SJCRH30 (cell line): Measurements from ENCODE around the gene ACTR8. TPM values are rescaled to one million over a fixed set of nuclear protein-coding genes. Genes with fewer than 3 reads are reported as not detected.

Experiments used
- DNase-seq, 2 experiments: peaks; one replicate each; pipeline ENCODE4 v3.0.0-alpha.2; 2015 to 2020
- H3K27ac ChIP-seq: fragments of 250-450 bp; sonication (Bioruptor Pico); 2 replicates; pipeline ENCODE4 v1.5.1; 2020; ENCODE audit warnings: mild to moderate bottlenecking, moderate library complexity
- H3K27me3 ChIP-seq: fragments of 250-450 bp; sonication (Bioruptor Pico); 2 replicates; pipeline ENCODE4 v1.5.1; 2020; ENCODE audit warnings: mild to moderate bottlenecking, moderate library complexity
- H3K36me3 ChIP-seq: fragments of 250-450 bp; sonication (Bioruptor Pico); 2 replicates; pipeline ENCODE4 v1.5.1; 2020; ENCODE audit warnings: mild to moderate bottlenecking, moderate library complexity
- H3K4me1 ChIP-seq: fragments of 250-450 bp; sonication (Bioruptor Pico); 2 replicates; pipeline ENCODE4 v1.5.1; 2020; ENCODE audit warnings: mild to moderate bottlenecking, moderate library complexity
- H3K4me3 ChIP-seq: fragments of 250-450 bp; sonication (Bioruptor Pico); 2 replicates; pipeline ENCODE4 v1.5.1; 2020; ENCODE audit warnings: mild to moderate bottlenecking, moderate library complexity
- H3K9me3 ChIP-seq: fragments of 250-450 bp; sonication (Bioruptor Pico); replicated peaks from 2 replicates; pipeline ENCODE4 v1.5.1; 2020; ENCODE audit warnings: mild to moderate bottlenecking, moderate library complexity
- total RNA-seq: library from RNA; depleted of rRNA; stranded (reverse); fragments of >200 nt; shearing (Covaris generic); gene quantifications from 2 replicates; pipeline ENCODE4 v1.2.3, GENCODE V29; 2014

Gene ACTR8
- total RNA-seq, 1 experiment from 2014 or later: 20.3 TPM

DNA sequence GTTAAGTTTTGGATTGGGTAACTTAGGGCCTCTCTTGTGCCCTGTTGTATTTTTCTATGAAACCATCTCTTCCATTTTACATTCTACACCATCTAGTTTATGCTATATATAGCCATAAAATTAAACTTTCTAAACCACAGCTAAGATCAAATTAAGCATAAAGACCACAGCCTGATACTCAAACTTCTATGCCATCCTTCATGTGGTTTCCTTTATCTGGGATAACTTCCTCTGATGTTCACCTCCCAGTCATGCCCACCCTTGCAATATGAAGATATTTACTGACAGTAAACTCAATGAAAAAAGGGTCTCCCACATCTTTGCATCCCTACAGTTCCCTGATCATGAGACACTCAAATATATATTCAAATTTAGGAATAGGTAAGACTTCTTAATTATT, 5.5 kb upstream of the ACTR8 start:
- Histone ChIP-seq H3K4me3 (no peak overlapping the region), H3K36me3 (peaks cover 9% of the 10 kb centered on the region), H3K4me1 (peaks cover 6% of the 10 kb centered on the region), H3K27me3 (no peaks in the 10 kb centered on the region), H3K27ac (no peak overlapping the region), H3K9me3 (no peaks in the 10 kb centered on the region)
- no peak for DNase-seq

DNA sequence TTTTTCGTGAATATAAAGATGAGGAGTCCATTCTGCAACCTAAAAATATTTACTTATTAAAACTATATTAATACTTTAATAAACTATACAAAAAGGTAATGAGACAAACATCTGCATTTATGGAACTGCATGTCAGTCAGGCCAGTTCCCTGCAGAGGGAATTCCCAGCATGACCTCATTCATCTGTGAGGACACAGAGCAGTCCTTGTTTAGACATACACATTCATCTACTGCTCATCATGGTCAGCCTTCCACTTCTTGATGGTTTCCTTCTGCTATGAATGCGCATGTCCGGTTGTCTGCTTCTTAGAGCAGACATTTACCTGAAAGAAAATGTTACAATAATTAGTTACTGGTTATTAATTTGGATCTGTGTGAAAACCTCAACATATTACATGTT, 3.3 kb upstream of the ACTR8 start:
- H3K27ac ChIP-seq: no peak overlapping the region
- DNase-seq: no peak

DNA sequence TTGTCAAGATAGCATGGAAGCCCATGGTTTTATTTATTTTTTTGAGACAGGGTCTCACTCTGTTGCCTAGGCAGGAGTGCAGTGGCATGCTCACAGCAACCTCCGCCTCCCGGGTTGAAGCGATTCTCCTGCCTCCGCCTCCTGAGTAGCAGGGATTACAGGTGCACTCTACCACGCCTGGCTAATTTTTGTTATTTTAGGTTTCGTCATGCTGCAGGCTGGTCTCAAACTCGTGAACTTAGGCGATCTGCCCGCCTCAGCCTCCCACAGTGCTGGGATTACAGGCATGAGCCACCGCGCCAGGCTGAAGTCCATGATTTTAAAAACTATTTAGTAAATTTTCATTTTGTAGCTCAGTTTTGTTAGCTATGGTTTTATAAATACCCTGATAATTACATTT, 2.7 kb upstream of the ACTR8 start:
- peaks cover 9% of the 10 kb centered on the region for H3K36me3 ChIP-seq
- H3K4me3 ChIP-seq: no peak overlapping the region
- DNase-seq: no peak
- H3K4me1 ChIP-seq: no peaks in the 10 kb centered on the region
- H3K27me3 ChIP-seq: no peaks in the 10 kb centered on the region
- no peak overlapping the region for H3K27ac ChIP-seq
- no peaks in the 10 kb centered on the region for H3K9me3 ChIP-seq

More for the DNA sequence above, 3.3 kb upstream of the ACTR8 start:
- H3K4me3 ChIP-seq: no peak overlapping the region
- H3K9me3 ChIP-seq: no peaks in the 10 kb centered on the region
- peaks cover 9% of the 10 kb centered on the region for H3K36me3 ChIP-seq
- peaks cover under 1% of the 10 kb centered on the region; the same call in 1 of the 2 replicates for H3K4me1 ChIP-seq
- H3K27me3 ChIP-seq: no peaks in the 10 kb centered on the region

DNA sequence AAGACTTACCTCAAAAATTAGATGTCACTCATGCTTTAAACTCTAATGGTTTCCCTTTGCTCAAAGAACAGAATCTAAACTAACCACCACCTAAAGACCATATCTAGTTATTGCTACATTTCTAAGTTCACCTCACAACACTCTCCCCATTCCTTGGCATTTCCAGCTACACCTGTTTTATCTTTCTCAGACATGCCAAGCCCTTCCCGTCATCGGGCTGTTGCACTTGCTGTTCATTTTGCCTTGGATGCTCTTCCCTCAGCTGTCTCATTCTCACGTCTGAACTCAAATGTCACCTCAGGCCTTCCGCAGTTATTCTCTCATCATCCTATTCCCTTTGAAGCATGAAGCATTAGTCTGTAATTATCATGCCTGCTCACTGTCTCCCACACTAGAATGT, 1.1 kb upstream of the ACTR8 start:
- H3K27ac ChIP-seq: no peak overlapping the region
- H3K4me3 ChIP-seq: no peak overlapping the region
- no peaks in the 10 kb centered on the region for H3K9me3 ChIP-seq
- H3K27me3 ChIP-seq: no peaks in the 10 kb centered on the region
- no peaks in the 10 kb centered on the region for H3K4me1 ChIP-seq
- H3K36me3 ChIP-seq: peaks cover 24% of the 10 kb centered on the region
- DNase-seq: no peak

DNA sequence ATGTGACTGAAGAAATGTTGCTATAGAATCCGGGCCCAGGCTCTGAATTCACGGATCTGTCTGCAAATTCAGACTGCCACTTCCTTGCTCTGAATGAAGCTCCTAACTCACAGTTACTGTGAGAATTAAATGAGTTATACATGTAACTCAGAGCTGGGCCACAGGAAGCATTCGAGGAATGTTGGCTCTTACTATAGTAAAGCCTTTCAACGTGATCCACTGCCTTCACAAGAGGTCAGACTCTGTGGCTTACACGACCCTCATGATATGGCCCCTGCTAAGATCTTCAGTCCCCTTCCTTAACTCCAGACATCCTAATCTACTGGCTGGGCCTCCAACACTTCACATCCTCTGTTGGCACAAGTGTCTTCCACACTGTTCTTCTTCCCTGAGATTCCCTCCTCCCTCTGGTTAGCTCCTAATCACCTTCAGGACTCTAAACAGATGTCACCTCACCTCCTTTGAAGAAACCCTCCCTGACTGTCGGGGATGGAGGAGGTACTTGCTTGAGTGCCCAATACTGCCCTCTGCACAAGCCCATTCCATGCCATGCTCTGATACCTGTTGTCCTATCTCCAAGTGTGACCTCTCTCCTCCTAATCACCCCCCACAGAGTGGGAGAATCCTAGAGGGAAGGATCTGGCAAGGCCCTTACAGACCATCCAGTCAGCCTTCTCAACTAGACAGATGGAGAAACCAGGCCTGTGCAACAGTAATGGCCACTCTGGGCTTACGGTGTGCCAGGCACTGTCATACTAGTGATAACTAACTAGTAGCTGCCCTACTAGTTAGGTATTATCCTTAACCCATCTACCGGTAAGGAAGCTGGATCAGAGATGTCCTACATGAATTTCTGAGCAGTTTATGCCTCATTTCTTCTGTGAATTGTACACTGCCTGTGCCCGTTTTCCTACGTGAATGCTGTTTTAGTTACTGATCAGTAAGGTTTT, 1.3 kb downstream of the ACTR8 start:
- DNase-seq: no peak
- Histone ChIP-seq H3K9me3 (no peaks in the 10 kb centered on the region), H3K36me3 (peaks cover 33% of the 10 kb centered on the region), H3K4me3 (peak overlapping the region; percentile 98), H3K27ac (peak overlapping the region; percentile 83), H3K4me1 (no peaks in the 10 kb centered on the region), H3K27me3 (no peaks in the 10 kb centered on the region)

DNA sequence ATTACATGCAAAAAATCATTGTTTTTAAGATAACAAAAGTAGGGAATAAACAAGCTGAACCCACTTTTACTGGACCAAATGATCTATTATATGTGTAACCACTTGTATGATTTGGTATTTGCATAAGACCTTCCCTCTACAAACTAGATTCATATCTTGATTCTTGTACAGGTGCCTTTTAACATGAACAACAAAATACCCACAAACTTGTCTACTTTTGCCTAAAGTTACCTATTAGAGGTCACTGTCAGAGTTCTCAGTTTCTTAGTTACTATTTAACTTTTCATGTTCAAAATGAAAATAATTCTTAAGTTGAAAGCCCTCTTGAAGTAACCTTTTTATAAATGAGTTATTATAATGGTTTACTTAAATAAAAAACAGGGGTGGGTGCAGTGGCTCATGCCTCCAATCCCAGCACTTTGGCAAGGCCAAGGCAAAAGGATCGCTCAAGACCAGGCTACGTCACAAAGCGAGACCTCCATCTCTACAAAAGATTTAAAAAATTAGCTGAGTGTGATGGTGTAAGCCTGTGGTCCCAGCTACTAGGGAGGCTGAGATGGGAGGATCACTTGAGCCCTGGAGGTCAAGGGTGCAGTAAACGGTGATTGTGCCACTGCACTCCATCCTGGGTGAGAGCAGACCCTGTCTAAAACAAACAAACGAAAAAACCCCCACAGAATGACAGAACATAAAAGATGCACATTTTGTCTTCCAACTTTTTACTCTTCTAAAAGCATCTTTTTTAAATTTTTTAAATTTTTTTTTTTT, 16.0 kb downstream of the ACTR8 start:
- Histone ChIP-seq H3K36me3 (peaks cover 16% of the 10 kb centered on the region), H3K27me3 (no peaks in the 10 kb centered on the region), H3K4me3 (no peak overlapping the region), H3K27ac (no peak overlapping the region), H3K4me1 (no peaks in the 10 kb centered on the region), H3K9me3 (no peaks in the 10 kb centered on the region)
- DNase-seq: no peak

DNA sequence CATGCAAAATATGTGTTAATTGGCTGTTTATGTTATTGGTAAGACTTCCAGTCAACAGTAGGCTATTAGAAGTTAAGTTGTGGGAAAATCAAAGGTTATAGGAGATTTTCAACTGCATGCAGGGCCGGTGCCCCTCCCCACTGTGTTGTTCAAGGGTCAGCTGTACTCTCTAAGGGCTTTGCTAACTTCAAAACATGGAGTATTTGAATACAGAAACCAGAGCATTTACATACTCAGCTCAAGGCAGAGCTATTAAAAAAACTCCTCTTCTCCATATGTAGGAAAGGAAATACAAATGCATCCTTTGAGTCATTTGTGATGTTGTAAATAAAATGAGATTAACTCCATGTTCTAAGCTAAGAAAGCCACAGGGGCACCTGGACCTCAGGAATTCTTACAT, 18.8 kb downstream of the ACTR8 start:
- Histone ChIP-seq H3K36me3 (peaks cover 16% of the 10 kb centered on the region), H3K4me3 (no peak overlapping the region), H3K4me1 (no peaks in the 10 kb centered on the region), H3K27ac (no peak overlapping the region), H3K27me3 (no peaks in the 10 kb centered on the region), H3K9me3 (no peaks in the 10 kb centered on the region)
- DNase-seq: no peak

DNA sequence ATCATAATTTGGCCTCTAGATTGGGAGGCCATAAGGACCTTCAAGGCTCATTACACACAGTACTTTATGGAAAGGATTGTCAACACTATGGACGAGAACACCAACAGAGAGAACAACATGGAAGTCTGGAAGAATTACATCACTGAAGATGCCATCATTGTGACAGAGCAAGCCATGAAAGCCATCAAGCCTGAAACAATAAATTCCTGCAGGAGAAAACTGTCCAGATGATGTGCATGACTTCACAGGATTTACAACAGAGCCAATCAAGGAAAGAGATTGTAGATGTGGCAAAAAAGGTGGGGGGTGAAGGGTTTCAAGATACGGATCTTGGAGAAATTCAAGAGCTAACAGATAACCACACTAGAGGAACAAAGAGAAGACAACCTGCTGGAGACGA, 19.7 kb downstream of the ACTR8 start:
- Histone ChIP-seq H3K4me1 (no peaks in the 10 kb centered on the region), H3K27me3 (no peaks in the 10 kb centered on the region), H3K4me3 (no peak overlapping the region), H3K27ac (no peak overlapping the region), H3K36me3 (peaks cover 11% of the 10 kb centered on the region), H3K9me3 (no peaks in the 10 kb centered on the region)
- no peak for DNase-seq

DNA sequence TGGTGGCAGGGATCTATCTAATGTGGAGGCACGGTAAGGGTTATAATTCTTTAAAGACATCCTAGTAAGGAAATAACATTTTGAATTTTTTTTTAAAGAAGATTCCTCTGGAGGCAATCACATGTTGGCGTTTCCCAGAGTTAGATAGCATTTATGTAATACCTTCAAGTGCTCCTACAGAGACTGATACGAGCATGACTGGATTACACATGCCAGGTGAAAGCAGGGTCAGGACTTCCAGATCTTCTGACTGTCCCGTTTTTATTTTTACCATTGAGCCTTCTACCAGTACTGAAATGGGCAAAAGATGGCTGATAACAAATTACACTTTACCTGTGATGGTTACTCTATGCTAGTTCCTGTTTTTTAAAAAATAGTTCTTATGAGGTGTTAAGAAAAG, 21.8 kb downstream of the ACTR8 start:
- H3K27ac ChIP-seq: no peak overlapping the region
- no peak for DNase-seq
- H3K4me3 ChIP-seq: no peak overlapping the region
- no peaks in the 10 kb centered on the region for H3K9me3 ChIP-seq
- H3K27me3 ChIP-seq: no peaks in the 10 kb centered on the region
- no peaks in the 10 kb centered on the region for H3K4me1 ChIP-seq
- 0 out of 2 replicates have a peak, but pooled peaks cover 1% of the 10 kb centered on the region for H3K36me3 ChIP-seq

DNA sequence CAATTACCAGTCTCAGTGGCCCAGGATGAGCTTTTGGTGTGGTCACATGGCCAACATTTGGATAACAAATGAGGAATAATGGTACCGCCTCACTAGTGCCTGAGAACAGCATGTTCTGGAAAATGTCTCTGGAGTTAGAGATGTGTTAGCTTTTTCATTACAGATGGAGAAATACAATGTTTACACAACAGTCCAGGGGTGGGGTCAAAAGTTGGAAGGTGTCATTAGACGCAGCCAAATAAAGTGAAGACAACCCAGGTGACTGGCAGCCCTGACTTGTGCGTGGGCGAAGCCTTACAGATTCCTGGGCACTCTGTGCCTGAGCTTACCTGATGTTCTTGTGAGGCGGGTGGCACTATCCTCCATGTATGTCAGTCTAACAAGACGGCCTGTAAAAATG, 22.8 kb downstream of the ACTR8 start:
- H3K27ac ChIP-seq: no peak overlapping the region
- no peak for DNase-seq
- H3K4me1 ChIP-seq: no peaks in the 10 kb centered on the region
- no peaks in the 10 kb centered on the region for H3K9me3 ChIP-seq
- no peaks in the 10 kb centered on the region for H3K27me3 ChIP-seq
- H3K4me3 ChIP-seq: no peak overlapping the region
- no peaks in the 10 kb centered on the region for H3K36me3 ChIP-seq

DNA sequence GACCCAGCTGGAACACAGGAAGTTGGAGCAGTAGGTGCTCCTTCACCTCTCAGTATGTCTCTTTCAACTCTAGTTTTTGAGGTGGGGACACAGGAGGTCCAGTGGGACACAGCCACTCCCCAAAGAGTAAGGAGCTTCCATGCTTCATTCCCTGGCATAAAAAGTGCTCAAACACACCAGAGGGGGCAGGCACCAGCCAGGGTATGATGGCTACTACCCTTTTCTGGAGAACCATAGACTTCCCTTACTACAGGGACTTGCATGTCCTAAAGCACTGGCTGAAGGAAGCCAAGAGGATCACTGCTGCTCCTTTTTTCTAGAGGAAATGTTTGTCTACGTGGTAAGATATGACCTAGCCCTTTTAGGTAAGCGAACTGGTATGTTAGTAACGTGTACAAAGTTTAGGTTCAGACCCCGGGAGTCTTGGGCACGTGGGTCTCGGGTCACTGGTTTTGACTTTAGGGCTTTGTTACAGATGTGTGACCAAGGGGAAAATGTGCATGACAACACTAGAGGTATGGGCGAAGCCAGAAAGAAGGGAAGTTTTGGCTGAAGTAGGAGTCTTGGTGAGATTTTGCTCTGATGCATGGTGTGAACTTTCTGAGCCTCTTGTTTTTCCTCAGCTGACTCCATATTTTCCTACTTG, 23.7 kb downstream of the ACTR8 start:
- DNase-seq: no peak
- no peaks in the 10 kb centered on the region for H3K9me3 ChIP-seq

DNA sequence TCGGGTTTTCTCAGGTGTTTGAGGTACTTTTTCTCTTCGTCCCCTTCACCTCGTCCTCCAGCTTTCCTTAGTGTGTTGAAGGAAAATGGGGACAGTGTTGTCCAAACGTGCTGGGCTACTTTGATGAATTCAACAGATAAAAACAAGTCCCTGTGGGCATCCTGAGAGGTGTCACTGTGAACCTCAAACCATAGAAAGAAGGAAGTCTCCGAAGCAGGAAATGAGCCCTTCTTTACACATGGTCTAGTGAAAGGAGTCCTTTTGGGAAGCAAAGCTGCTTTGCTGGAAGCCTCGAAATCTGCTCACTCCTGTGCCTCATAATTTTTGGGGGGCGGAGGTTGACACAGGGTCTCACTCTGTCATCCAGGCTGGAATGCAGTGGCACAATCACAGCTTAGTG, 25.0 kb downstream of the ACTR8 start:
- no peak overlapping the region for H3K27ac ChIP-seq
- H3K36me3 ChIP-seq: no peaks in the 10 kb centered on the region
- no peak overlapping the region for H3K4me3 ChIP-seq
- H3K27me3 ChIP-seq: no peaks in the 10 kb centered on the region
- H3K4me1 ChIP-seq: no peaks in the 10 kb centered on the region
- no peak for DNase-seq
- no peaks in the 10 kb centered on the region for H3K9me3 ChIP-seq

More for the DNA sequence above, 23.7 kb downstream of the ACTR8 start:
- H3K4me3 ChIP-seq: no peak overlapping the region
- H3K4me1 ChIP-seq: no peaks in the 10 kb centered on the region
- no peak overlapping the region for H3K27ac ChIP-seq
- no peaks in the 10 kb centered on the region for H3K27me3 ChIP-seq
- H3K36me3 ChIP-seq: no peaks in the 10 kb centered on the region

DNA sequence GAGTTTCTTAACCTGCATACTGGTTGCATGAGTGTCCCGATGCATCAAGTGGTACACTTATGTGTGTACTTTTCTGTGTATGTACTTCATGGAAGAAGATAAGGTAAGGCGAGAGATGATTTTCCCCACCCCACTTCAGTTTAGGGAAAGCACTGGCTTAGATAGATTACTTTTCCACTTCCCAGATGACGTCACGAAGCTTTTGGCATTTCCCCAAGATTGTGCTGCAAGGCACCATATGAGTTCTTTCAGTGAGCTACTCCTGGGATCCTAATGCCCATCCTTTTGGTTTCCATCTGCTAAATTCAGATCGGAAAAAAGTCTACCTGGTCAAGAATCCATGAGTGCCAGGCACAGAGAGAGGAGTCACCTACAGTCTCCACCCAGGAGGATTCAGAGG, 31.1 kb downstream of the ACTR8 start:
- Histone ChIP-seq H3K4me1 (no peaks in the 10 kb centered on the region), H3K27ac (no peak overlapping the region), H3K9me3 (no peaks in the 10 kb centered on the region), H3K4me3 (no peak overlapping the region), H3K27me3 (no peaks in the 10 kb centered on the region), H3K36me3 (no peaks in the 10 kb centered on the region)
- peak in 1 of 2 experiments; percentile 36 for DNase-seq

DNA sequence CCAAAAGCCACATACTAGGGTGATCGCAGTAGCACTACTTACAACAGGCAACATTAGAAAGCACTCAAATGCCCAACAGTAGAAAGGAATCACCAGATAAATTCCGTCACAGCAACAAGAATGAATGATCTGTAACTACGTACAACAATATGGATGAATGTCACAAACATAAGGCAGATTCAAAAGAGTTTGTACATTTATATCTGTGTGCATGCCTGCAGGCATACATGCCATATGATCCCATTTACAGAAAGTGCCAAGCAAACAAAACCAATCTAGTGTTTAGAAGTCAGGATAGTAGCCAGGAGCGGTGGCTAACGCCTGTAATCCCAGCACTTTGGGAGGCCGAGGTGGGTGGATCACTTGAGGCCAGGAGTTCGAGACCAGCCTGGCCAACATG, 32.0 kb downstream of the ACTR8 start:
- H3K27ac ChIP-seq: no peak overlapping the region
- DNase-seq: no peak

DNA sequence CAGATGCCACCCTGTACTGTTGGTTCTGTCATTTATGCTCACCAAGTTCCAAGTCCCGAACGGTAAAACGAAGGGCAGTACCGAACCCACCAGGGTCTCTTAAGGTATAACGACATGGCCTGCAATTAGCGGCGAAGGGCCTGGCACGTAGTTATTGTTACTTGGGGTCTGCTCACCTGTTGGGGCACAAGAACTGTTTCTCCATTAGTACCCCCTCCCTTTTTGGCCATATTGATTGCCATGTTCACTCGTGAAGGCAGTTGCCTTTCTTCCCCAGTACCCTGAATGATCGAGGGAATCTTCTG, 35.1 kb downstream of the ACTR8 start:
- Histone ChIP-seq H3K9me3 (no peaks in the 10 kb centered on the region), H3K27me3 (no peaks in the 10 kb centered on the region), H3K4me1 (no peaks in the 10 kb centered on the region), H3K36me3 (no peaks in the 10 kb centered on the region), H3K4me3 (no peak overlapping the region), H3K27ac (no peak overlapping the region)
- no peak for DNase-seq

More for the DNA sequence above, 32.0 kb downstream of the ACTR8 start:
- Histone ChIP-seq H3K27me3 (no peaks in the 10 kb centered on the region), H3K4me3 (no peak overlapping the region), H3K36me3 (no peaks in the 10 kb centered on the region), H3K9me3 (no peaks in the 10 kb centered on the region), H3K4me1 (no peaks in the 10 kb centered on the region)
